PFSK-1 (cell line): ENCODE measurements around the gene IL1RL1.

Experiments used
- FOXP2 ChIP-seq: optimal IDR thresholded peaks from 2 replicates; pipeline ENCODE3; 2011; ENCODE audit warnings: borderline replicate concordance, control low read depth, inconsistent platforms; ENCODE audit not compliant: insufficient read depth; ENCODE audit errors: extremely low read length, extremely low read depth
- POLR2AphosphoS5 ChIP-seq: IDR thresholded peaks from 2 replicates; pipeline ENCODE4 v1.6.1; 2012; ENCODE audit warnings: low read depth, mild to moderate bottlenecking, control low read depth, low read length, moderate library complexity
- REST ChIP-seq, 2 experiments: IDR thresholded peaks; 2 replicates each; pipeline versions ENCODE4 v1.6.1 to v1.8.0; 2011 to 2012; ENCODE audit warnings: low read depth in 2 of 2, low read length in 2 of 2, control low read depth in 1 of 2, inconsistent platforms in 1 of 2, mild to moderate bottlenecking in 1 of 2, moderate library complexity in 1 of 2; ENCODE audit not compliant: insufficient read depth in 1 of 2
- SIN3A ChIP-seq: IDR thresholded peaks from 2 replicates; pipeline ENCODE4 v1.6.1; 2012; ENCODE audit warnings: mild to moderate bottlenecking, low read length, moderate library complexity, borderline replicate concordance; ENCODE audit not compliant: insufficient read depth
- TAF1 ChIP-seq: IDR thresholded peaks from 2 replicates; pipeline ENCODE4 v1.6.1; 2012; ENCODE audit warnings: low read length, control low read depth, borderline replicate concordance; ENCODE audit not compliant: insufficient read depth

Gene IL1RL1

GRCh38 chr2:102267774-102268173, 43.6 kb upstream of the IL1RL1 start:
- TF ChIP-seq SIN3A, result no peak
- TF ChIP-seq REST (IDR thresholded peaks at IDR 0.05; ENCODE audit: insufficient read depth in 1 of 2, low read depth in 2 of 2, low read length in 2 of 2), result no peak
- no peak for TF ChIP-seq FOXP2

- TF ChIP-seq SIN3A (no peak), TAF1 (no peak), POLR2AphosphoS5 (no peak), FOXP2 (no peak), REST (IDR thresholded peaks at IDR 0.05; ENCODE audit: insufficient read depth in 1 of 2, low read depth in 2 of 2, low read length in 2 of 2) (no peak)
Measured at GRCh38 chr2:102268510-102269199, 42.7 kb upstream of the IL1RL1 start.

- TF ChIP-seq TAF1 (no peak), REST (IDR thresholded peaks at IDR 0.05; ENCODE audit: insufficient read depth in 1 of 2, low read depth in 2 of 2, low read length in 2 of 2) (no peak), POLR2AphosphoS5 (no peak), SIN3A (no peak), FOXP2 (no peak)
Measured at GRCh38 chr2:102269200-102269524, 42.2 kb upstream of the IL1RL1 start.

- no peak for TF ChIP-seq REST (IDR thresholded peaks at IDR 0.05; ENCODE audit: insufficient read depth in 1 of 2, low read depth in 2 of 2, low read length in 2 of 2)
- TF ChIP-seq TAF1, result no peak
- no peak for TF ChIP-seq SIN3A
- no peak for TF ChIP-seq POLR2AphosphoS5
- TF ChIP-seq FOXP2, result no peak
Measured at GRCh38 chr2:102271844-102272243, 39.5 kb upstream of the IL1RL1 start.

GRCh38 chr2:102273619-102274211, 37.6 kb upstream of the IL1RL1 start:
- no peak for TF ChIP-seq FOXP2
- no peak for TF ChIP-seq POLR2AphosphoS5
- TF ChIP-seq SIN3A, result no peak
- no peak for TF ChIP-seq TAF1
- no peak for TF ChIP-seq REST (IDR thresholded peaks at IDR 0.05; ENCODE audit: insufficient read depth in 1 of 2, low read depth in 2 of 2, low read length in 2 of 2)
